ENCODE results near the gene ADAM15. TPM values are rescaled to one million over a fixed set of nuclear protein-coding genes. Genes with fewer than 3 reads are reported as not detected.
A peak's percentile ranks its signal among the peaks of the same experiment; 100 is the strongest.

ADAM15 gene
- total RNA-seq, 2 experiments from 2014 or later = 53.8 to 55.8 TPM

- no peak for DNase-seq
- intact Hi-C loops (cut with micrococcal nuclease) = no loop called here
- Mint-ChIP-seq H3K36me3 (ENCODE audit: low read depth) (peaks cover 1% of the 10 kb centered on the region), H3K9me3 (no peaks in the 10 kb centered on the region), H3K27me3 (ENCODE audit: low read depth) (no peaks in the 10 kb centered on the region), H3K4me3 (no peak overlapping the region), H3K4me1 (ENCODE audit: low read depth) (peaks cover 15% of the 10 kb centered on the region), H3K27ac (no peak overlapping the region)
- CTCF ChIA-PET = interaction anchor here (0.7 to 1.0 kb wide), 4 partner anchors 11 to 102 kb away, joined by 3 to 5 read pairs (median 3); no protein-coding TSS in a partner anchor
Observed at GRCh38 chr1:155072531-155073289, 21.6 kb downstream of the ADAM15 start.

DNA sequence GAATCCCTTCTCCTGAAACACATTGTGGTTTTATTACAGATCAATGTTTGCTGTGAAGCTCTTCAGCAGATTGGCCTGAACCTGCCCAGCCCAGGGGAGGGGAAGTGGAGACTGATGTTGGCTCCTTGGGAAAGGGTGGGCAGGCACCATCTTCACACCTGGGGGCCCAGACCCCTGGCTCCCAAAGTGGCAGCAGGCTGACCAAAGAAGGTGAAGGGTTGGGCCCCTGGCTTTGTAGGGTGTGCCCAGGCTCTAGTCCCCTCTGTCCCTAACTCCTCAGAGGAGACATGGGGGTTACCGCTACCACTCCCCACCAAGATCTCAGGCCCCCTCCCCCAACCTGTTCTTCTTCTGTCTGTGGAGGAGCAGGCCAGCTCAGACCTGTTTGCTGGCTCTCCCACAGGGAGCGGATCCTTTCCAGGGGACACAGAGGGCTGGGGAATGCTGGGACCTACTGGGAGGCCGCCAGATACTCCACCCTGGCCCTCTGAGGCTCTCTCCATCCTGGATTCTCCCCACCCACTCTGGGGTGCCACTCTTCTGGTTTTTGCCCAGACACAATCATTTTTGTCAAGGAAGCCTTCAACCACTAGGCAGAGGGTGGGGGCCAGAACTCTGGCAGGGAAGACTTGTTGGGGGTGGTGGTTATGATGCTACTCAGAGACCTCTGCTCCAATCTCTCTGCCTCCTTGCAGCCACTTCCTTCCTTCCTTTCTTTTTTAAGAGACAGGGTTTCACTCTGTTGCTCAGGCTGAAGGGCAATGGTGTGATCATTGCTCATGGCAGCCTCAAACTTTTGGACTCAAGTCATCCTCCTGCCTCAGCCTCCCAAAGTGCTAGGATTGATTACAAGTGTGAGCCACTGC lies 22.5 kb downstream of the ADAM15 start:
- Mint-ChIP-seq H3K4me3 (no peak overlapping the region), H3K36me3 (ENCODE audit: low read depth) (no peaks in the 10 kb centered on the region), H3K9me3 (no peaks in the 10 kb centered on the region), H3K27me3 (ENCODE audit: low read depth) (no peaks in the 10 kb centered on the region), H3K4me1 (ENCODE audit: low read depth) (peaks cover 15% of the 10 kb centered on the region), H3K27ac (no peak overlapping the region)
- DNase-seq = no peak
- intact Hi-C loops (cut with micrococcal nuclease) = no loop called here
- CTCF ChIA-PET = interaction anchor here (0.7 to 3.3 kb wide), 3 partner anchors 9 to 21 kb away, joined by 3 to 18 read pairs (median 10); partner anchors contain the start of gene EFNA4

GRCh38 chr1:155075535-155075934 lies 24.4 kb downstream of the ADAM15 start:
- Mint-ChIP-seq H3K9me3 (no peaks in the 10 kb centered on the region), H3K27ac (no peak overlapping the region)

DNA sequence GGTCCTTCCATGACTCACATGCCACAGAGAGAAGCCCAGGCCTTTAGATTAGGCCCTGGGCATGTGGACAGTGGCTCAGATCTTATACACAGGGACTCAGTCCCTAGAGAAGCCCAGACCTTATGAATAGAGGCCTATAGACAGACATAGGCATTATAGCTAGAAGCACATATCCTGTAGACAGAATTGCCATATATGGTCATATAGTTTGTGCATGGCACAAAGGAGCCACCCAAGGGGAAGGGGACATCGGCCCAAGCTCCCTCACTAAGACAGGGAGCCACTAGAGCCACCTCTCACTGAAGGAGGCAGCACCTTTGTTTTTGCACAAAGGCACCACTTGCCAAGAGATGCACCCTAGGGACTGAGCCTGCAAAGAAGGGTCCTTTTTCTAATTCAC lies 25.3 kb downstream of the ADAM15 start:
- no peak for DNase-seq
- H3K4me3 Mint-ChIP-seq = no peak overlapping the region
- H3K27me3 Mint-ChIP-seq (ENCODE audit: low read depth) = peaks cover 15% of the 10 kb centered on the region
- no peaks in the 10 kb centered on the region for H3K36me3 Mint-ChIP-seq (ENCODE audit: low read depth)
- H3K4me1 Mint-ChIP-seq (ENCODE audit: low read depth) = peaks cover 23% of the 10 kb centered on the region
- intact Hi-C loops (cut with micrococcal nuclease) = no loop called here
- no peaks in the 10 kb centered on the region for H3K9me3 Mint-ChIP-seq
- no peak overlapping the region for H3K27ac Mint-ChIP-seq
- CTCF ChIA-PET = interaction anchor here (1.3 to 3.3 kb wide), 6 partner anchors 9 to 26 kb away, joined by 4 to 18 read pairs (median 10); partner anchors contain the start of genes ADAM15 and EFNA4

More at GRCh38 chr1:155075535-155075934, 24.4 kb downstream of the ADAM15 start:
- H3K4me3 Mint-ChIP-seq = no peak overlapping the region
- CTCF ChIA-PET = interaction anchor here (0.8 to 3.3 kb wide), 7 partner anchors 10 to 31 kb away, joined by 3 to 18 read pairs (median 10); partner anchors contain the start of genes ADAM15 and EFNA4
- DNase-seq = no peak
- no peaks in the 10 kb centered on the region for H3K36me3 Mint-ChIP-seq (ENCODE audit: low read depth)
- peaks cover 10% of the 10 kb centered on the region for H3K27me3 Mint-ChIP-seq (ENCODE audit: low read depth)
- intact Hi-C loops (cut with micrococcal nuclease) = no loop called here
- peaks cover 24% of the 10 kb centered on the region for H3K4me1 Mint-ChIP-seq (ENCODE audit: low read depth)

DNA sequence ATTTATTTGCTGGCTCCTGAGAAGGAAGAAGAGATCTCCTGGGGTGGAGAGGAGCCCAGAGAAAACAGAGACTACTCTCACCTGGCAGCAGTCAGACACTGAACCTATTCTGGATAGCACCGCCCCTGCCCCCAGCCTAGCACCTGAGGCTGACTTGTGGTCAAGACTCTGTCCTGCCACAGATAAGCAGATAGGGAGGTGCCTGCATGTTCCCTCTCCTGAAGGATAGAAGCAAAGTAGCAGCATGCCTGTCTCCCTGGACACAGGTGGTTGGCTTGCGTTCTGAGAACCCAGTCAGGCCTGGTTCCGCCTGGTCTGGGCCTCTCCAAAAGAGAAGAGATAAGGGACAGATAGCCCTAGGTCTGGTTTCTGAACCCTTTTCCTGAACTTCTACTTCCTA lies 26.2 kb downstream of the ADAM15 start:
- peaks cover 22% of the 10 kb centered on the region for H3K27me3 Mint-ChIP-seq (ENCODE audit: low read depth)
- CTCF ChIA-PET = interaction anchor here (0.6 to 3.3 kb wide), 4 partner anchors 8 to 251 kb away, joined by 4 to 18 read pairs (median 10); no protein-coding TSS in a partner anchor
- intact Hi-C loops (cut with micrococcal nuclease) = no loop called here
- H3K9me3 Mint-ChIP-seq = no peaks in the 10 kb centered on the region
- H3K4me1 Mint-ChIP-seq (ENCODE audit: low read depth) = peaks cover 26% of the 10 kb centered on the region
- H3K27ac Mint-ChIP-seq = no peak overlapping the region
- no peak for DNase-seq
- no peak overlapping the region for H3K4me3 Mint-ChIP-seq
- H3K36me3 Mint-ChIP-seq (ENCODE audit: low read depth) = no peaks in the 10 kb centered on the region

- Mint-ChIP-seq H3K9me3 (no peaks in the 10 kb centered on the region), H3K27ac (no peak overlapping the region), H3K4me3 (no peak overlapping the region), H3K4me1 (ENCODE audit: low read depth) (peaks cover 30% of the 10 kb centered on the region), H3K27me3 (ENCODE audit: low read depth) (peaks cover 26% of the 10 kb centered on the region), H3K36me3 (ENCODE audit: low read depth) (no peaks in the 10 kb centered on the region)
- intact Hi-C loops (cut with micrococcal nuclease) = no loop called here
- CTCF ChIA-PET = interaction anchor here (1.3 to 3.3 kb wide), 2 partner anchors 17 to 24 kb away, joined by 3 to 15 read pairs; no protein-coding TSS in a partner anchor
- no peak for DNase-seq
Observed at GRCh38 chr1:155077758-155078445, 26.8 kb downstream of the ADAM15 start.

GRCh38 chr1:155078469-155079209 lies 27.5 kb downstream of the ADAM15 start, which contains the start of gene EFNA3:
Gene EFNA3, plus strand, starts transcription at chr1:155078837. Its CDS starts 105 bp downstream, at chr1:155078942.
- intact Hi-C loops (cut with micrococcal nuclease) = no loop called here
- peaks cover 33% of the 10 kb centered on the region for H3K27me3 Mint-ChIP-seq (ENCODE audit: low read depth)
- H3K36me3 Mint-ChIP-seq (ENCODE audit: low read depth) = no peaks in the 10 kb centered on the region
- H3K9me3 Mint-ChIP-seq = no peaks in the 10 kb centered on the region
- CTCF ChIA-PET = interaction anchor here (1.3 kb wide), 1 partner anchor 24 kb away, joined by 3 read pairs; no protein-coding TSS in a partner anchor
- peak within 1 kb of the TSS; percentile 56 for H3K4me3 Mint-ChIP-seq
- H3K4me1 Mint-ChIP-seq (ENCODE audit: low read depth) = peaks cover 32% of the 10 kb centered on the region
- peak; percentile 63 for DNase-seq
- H3K27ac Mint-ChIP-seq = no peak within 1 kb of the TSS

DNA sequence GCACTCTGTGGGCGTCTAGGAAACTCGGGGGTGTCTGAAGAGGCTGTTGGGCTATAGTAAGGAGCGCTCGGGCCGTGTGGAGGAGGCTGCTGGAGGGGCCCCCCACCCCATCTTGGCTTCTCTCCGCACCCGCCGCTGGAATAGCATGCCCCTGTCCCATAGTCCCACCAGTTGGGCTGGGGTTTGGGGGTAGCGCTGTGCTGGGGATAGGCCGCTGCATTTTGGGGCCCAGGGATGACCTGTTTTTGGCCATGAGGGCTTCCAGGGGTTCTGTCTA lies 28.0 kb downstream of the ADAM15 start:
- DNase-seq = no peak
- CTCF ChIA-PET = interaction anchor here (0.9 kb wide), 1 partner anchor 18 kb away, joined by 3 read pairs; no protein-coding TSS in a partner anchor
- Mint-ChIP-seq H3K4me3 (peak overlapping the region; percentile 56), H3K27me3 (ENCODE audit: low read depth) (peaks cover 38% of the 10 kb centered on the region), H3K36me3 (ENCODE audit: low read depth) (no peaks in the 10 kb centered on the region), H3K27ac (no peak overlapping the region), H3K9me3 (no peaks in the 10 kb centered on the region), H3K4me1 (ENCODE audit: low read depth) (peaks cover 33% of the 10 kb centered on the region)
- intact Hi-C loops (cut with micrococcal nuclease) = no loop called here

- Mint-ChIP-seq H3K4me1 (ENCODE audit: low read depth) (peaks cover 39% of the 10 kb centered on the region), H3K4me3 (peak overlapping the region; percentile 56), H3K9me3 (no peaks in the 10 kb centered on the region), H3K36me3 (ENCODE audit: low read depth) (no peaks in the 10 kb centered on the region), H3K27me3 (ENCODE audit: low read depth) (peaks cover 42% of the 10 kb centered on the region), H3K27ac (no peak overlapping the region)
- intact Hi-C loops (cut with micrococcal nuclease) = loop anchor here (5.0 kb wide), 1 partner anchor 287 kb away; no protein-coding TSS in a partner anchor
- CTCF ChIA-PET = interaction anchor here (0.6 to 1.9 kb wide), 4 partner anchors 15 to 108 kb away, joined by 3 to 4 read pairs (median 4); no protein-coding TSS in a partner anchor
- DNase-seq = no peak
Observed at GRCh38 chr1:155079487-155080311, 28.6 kb downstream of the ADAM15 start.

DNA sequence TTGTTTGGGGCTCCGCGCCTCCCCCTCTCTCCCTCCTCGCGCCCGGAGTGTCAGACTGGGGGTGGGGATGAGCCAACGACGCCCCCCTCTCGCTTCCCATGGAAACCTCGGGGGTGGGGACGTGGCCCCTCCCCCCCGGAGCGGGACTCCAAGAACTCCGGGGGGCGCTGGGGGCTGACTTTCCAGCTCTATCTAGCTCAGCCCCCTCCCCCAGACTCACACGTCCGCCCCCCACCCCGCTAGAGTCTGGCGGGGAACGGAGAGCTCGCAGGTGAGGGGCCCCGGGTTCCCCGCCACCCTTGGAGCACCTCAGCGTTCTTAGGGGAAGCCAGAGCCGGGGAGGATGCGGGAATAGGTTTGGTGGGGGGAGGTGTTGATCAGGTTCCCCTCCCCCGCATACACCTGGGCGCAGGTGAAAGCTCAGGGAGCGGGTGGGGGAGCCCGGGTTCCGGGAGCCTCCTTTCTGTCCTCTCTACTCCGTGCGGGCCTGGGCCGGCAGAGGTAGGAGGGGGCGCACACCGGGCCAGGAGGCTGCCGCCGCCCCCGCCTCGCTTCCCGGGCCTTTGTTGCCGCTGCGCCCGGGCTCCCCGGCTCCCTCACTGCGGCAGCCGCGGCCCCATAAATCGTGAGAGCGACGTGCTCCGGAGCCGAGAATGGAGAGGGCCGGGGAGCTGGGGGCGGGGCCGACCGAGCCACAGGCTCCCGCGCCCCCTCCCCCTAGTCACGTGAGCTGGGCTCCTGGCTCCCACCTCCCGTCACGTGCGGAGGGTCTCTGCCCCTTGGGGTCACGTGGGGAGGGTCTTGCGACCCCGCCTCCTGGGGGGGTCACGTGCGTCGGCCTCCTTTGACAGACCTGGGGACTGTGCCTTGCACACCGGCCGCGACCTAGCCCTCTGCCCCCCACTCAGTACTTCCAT lies 29.5 kb downstream of the ADAM15 start:
- H3K27ac Mint-ChIP-seq = no peak overlapping the region

More for the DNA sequence above, 29.5 kb downstream of the ADAM15 start:
- Mint-ChIP-seq H3K9me3 (no peaks in the 10 kb centered on the region), H3K36me3 (ENCODE audit: low read depth) (no peaks in the 10 kb centered on the region), H3K4me1 (ENCODE audit: low read depth) (peaks cover 41% of the 10 kb centered on the region), H3K4me3 (peak overlapping the region; percentile 15), H3K27me3 (ENCODE audit: low read depth) (peaks cover 42% of the 10 kb centered on the region)
- intact Hi-C loops (cut with micrococcal nuclease) = loop anchor here (5.0 kb wide), 1 partner anchor 288 kb away; no protein-coding TSS in a partner anchor
- CTCF ChIA-PET = interaction anchor here (0.6 to 1.9 kb wide), 6 partner anchors 11 to 109 kb away, joined by 3 to 4 read pairs (median 4); partner anchors contain the start of gene EFNA4
- peak; percentile 43 for DNase-seq

Data from activated naive CD4-positive, alpha-beta T cell treated with anti-CD3 and anti-CD28 coated beads for 36 hours (primary cell).